Measurements from ENCODE around the gene HRCT1. TPM values are rescaled to one million over a fixed set of nuclear protein-coding genes. Genes with fewer than 3 reads are reported as not detected.

The HRCT1 gene
- total RNA-seq, 1 experiment from 2014 or later: not detected

- H3K27ac ChIP-seq (ENCODE audit: insufficient read length, low read depth, low read length): no peak overlapping the region
- no peak for TF ChIP-seq CTCF (conservative IDR thresholded peaks at IDR 0.05)
- no peaks in the 10 kb centered on the region for H3K23me2 ChIP-seq (ENCODE audit: insufficient read length, low read depth, low read length, poor library complexity, severe bottlenecking)
- H3K4me2 ChIP-seq (ENCODE audit: insufficient read depth, insufficient read length, low read length): no peak overlapping the region
- no peak for DNase-seq
- no peak overlapping the region for H3T11ph ChIP-seq (ENCODE audit: low read length)
- Mint-ChIP-seq H3K27me3 (ENCODE audit: low read depth) (peaks cover 32% of the 10 kb centered on the region), H3K4me1 (peaks cover 23% of the 10 kb centered on the region in 2 experiments), H3K36me3 (ENCODE audit: insufficient read depth in 1 of 3, low read depth in 3 of 3) (peaks cover 0 to 3% (median 1%) of the 10 kb centered on the region in 3 experiments; a peak in 3 of 7 replicates), H3K9me3 (no peaks in the 10 kb centered on the region), H3K27ac (no peak overlapping the region), H3K4me3 (no peak overlapping the region)
- no peak overlapping the region for H3K9ac ChIP-seq (ENCODE audit: extremely low read depth, insufficient read length, low read length)
- H3K14ac ChIP-seq (ENCODE audit: insufficient read depth, low read length): no peak overlapping the region
- no peak overlapping the region for H4K91ac ChIP-seq (ENCODE audit: insufficient read length, low read depth, low read length)
- H3K4me1 ChIP-seq (ENCODE audit: insufficient read depth, low read length): peaks cover 7% of the 10 kb centered on the region; the same call in 1 of the 2 replicates
- H4K5ac ChIP-seq (ENCODE audit: insufficient read length, low read depth, low read length): no peak overlapping the region
- H2BK5ac ChIP-seq (ENCODE audit: insufficient read length, low read length): no peak overlapping the region
- no peak overlapping the region for H3K4ac ChIP-seq (ENCODE audit: low read depth, low read length)
- no peak overlapping the region for H2BK12ac ChIP-seq (ENCODE audit: insufficient read length, low read depth, low read length)
- no peak overlapping the region for H4K8ac ChIP-seq (replicated peaks; ENCODE audit: insufficient read length, low read depth, low read length)
- H3K23ac ChIP-seq (ENCODE audit: insufficient read length, low read depth, low read length): no peak overlapping the region
- no peak overlapping the region for H3K18ac ChIP-seq (ENCODE audit: insufficient read length, low read depth, low read length)
- H3K79me1 ChIP-seq (ENCODE audit: insufficient read depth, low read depth, low read length, poor library complexity, severe bottlenecking): no peaks in the 10 kb centered on the region
- no peak overlapping the region for H3K56ac ChIP-seq (ENCODE audit: insufficient read length, low read depth, low read length)
- H3K27me3 ChIP-seq (ENCODE audit: insufficient read depth, low read length): no peaks in the 10 kb centered on the region
- no peak overlapping the region for H2BK15ac ChIP-seq (ENCODE audit: low read depth, low read length)
- H4K20me1 ChIP-seq (ENCODE audit: control insufficient read depth, insufficient read depth, insufficient read length): no peaks in the 10 kb centered on the region
- no peak overlapping the region for H2AFZ ChIP-seq (ENCODE audit: low read length)
- H3K9me3 ChIP-seq (ENCODE audit: control insufficient read depth, low read depth, low read length): no peaks in the 10 kb centered on the region
- no peak overlapping the region for H2BK120ac ChIP-seq (ENCODE audit: low read depth, low read length, poor library complexity, severe bottlenecking)
- H3K79me2 ChIP-seq (ENCODE audit: insufficient read depth, low read length): no peaks in the 10 kb centered on the region
- WGBS (ENCODE audit: extremely low coverage, insufficient read length, low lambda C conversion rate): no CpG with 5 or more reads among the region's 8 CpGs
- H2AK5ac ChIP-seq (ENCODE audit: insufficient read length, low read length): no peak overlapping the region
- no peak overlapping the region for H2BK20ac ChIP-seq (ENCODE audit: low read depth, low read length, poor library complexity, severe bottlenecking)
These were observed 41.2 kb upstream of the HRCT1 start for GRCh38 chr9:35864695-35865255.

All from H9 (cell line).